Measurements from ENCODE around the gene ZSCAN31. TPM values are rescaled to one million over a fixed set of nuclear protein-coding genes. Genes with fewer than 3 reads are reported as not detected.
"Not testable (repeated sequence)": the region's sequence is repeated elsewhere in the genome, so short reads cannot be mapped to it uniquely, and the experiment has no call there.

ZSCAN31 gene
- total RNA-seq, 1 donor from 2014 or later, result 11.3 TPM

GRCh38 chr6:28323813-28324424 lies 12.0 kb downstream of the ZSCAN31 start:
- no peaks in the 10 kb centered on the region for H3K27me3 ChIP-seq
- peaks cover 22% of the 10 kb centered on the region for H3K9me3 ChIP-seq
- DNase-seq (ENCODE audit: extremely low spot score in 2 of 2), result no peak
- no peaks in the 10 kb centered on the region for H3K4me1 ChIP-seq
- H3K4me3 ChIP-seq, result no peak overlapping the region
- TF ChIP-seq POLR2AphosphoS5 (IDR thresholded peaks at IDR 0.05; ENCODE audit: insufficient read depth in 1 of 2, low read depth in 1 of 2) (no peak), CTCF (IDR thresholded peaks at IDR 0.05) (no peak), POLR2A (IDR thresholded peaks at IDR 0.05) (no peak)
- intact Hi-C loops (cut with DNase I), result no loop called here
- peaks cover 8 to 43% of the 10 kb centered on the region in 2 donors for H3K36me3 ChIP-seq
- no peak overlapping the region for H3K27ac ChIP-seq

- Histone ChIP-seq H3K4me1 (no peaks in the 10 kb centered on the region), H3K4me3 (no peak overlapping the region), H3K9me3 (peaks cover 20% of the 10 kb centered on the region), H3K36me3 (peaks cover 8 to 34% of the 10 kb centered on the region in 2 donors), H3K27ac (no peak overlapping the region), H3K27me3 (no peaks in the 10 kb centered on the region)
- intact Hi-C loops (cut with DNase I), result no loop called here
- DNase-seq (ENCODE audit: extremely low spot score in 2 of 2), result no peak
- TF ChIP-seq POLR2AphosphoS5 (IDR thresholded peaks at IDR 0.05; ENCODE audit: insufficient read depth in 1 of 2, low read depth in 1 of 2) (no peak), POLR2A (IDR thresholded peaks at IDR 0.05) (no peak), CTCF (IDR thresholded peaks at IDR 0.05) (no peak)
Observed at GRCh38 chr6:28322661-28323060, 13.3 kb downstream of the ZSCAN31 start.

GRCh38 chr6:28317866-28318265 lies 18.1 kb downstream of the ZSCAN31 start:
- H3K9me3 ChIP-seq; H3K4me1 ChIP-seq; H3K27ac ChIP-seq; DNase-seq (ENCODE audit: extremely low spot score in 2 of 2); H3K36me3 ChIP-seq; intact Hi-C loops (cut with DNase I); H3K4me3 ChIP-seq; H3K27me3 ChIP-seq: not testable (repeated sequence)

DNA sequence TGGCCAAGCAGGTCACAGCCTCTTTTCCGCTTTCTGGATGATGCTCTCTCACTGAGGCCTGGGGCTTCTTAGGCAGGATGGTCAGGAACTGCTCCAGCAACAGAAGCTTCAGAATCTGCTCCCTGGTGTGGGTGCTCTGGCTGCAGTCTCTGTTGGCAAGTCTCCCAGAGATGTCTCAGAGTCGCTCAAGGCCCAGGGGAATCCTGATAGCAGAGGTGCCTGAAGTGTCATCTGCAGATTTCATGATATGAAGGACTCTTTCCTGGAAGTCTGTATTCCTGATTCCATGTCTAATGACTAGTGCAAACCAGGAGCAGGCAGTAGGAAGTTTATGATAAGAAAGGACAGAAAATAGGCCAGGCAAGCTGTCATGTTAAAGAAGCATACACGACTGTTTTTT lies 20.3 kb downstream of the ZSCAN31 start:
- Histone ChIP-seq H3K9me3 (no peaks in the 10 kb centered on the region), H3K36me3 (no peaks in the 10 kb centered on the region), H3K27ac (no peak overlapping the region), H3K27me3 (no peaks in the 10 kb centered on the region), H3K4me3 (no peak overlapping the region), H3K4me1 (no peaks in the 10 kb centered on the region)
- intact Hi-C loops (cut with DNase I), result no loop called here
- DNase-seq (ENCODE audit: extremely low spot score in 2 of 2), result no peak
- TF ChIP-seq POLR2AphosphoS5 (IDR thresholded peaks at IDR 0.05; ENCODE audit: insufficient read depth in 1 of 2, low read depth in 1 of 2) (no peak), CTCF (IDR thresholded peaks at IDR 0.05) (no peak), POLR2A (IDR thresholded peaks at IDR 0.05) (no peak)

DNA sequence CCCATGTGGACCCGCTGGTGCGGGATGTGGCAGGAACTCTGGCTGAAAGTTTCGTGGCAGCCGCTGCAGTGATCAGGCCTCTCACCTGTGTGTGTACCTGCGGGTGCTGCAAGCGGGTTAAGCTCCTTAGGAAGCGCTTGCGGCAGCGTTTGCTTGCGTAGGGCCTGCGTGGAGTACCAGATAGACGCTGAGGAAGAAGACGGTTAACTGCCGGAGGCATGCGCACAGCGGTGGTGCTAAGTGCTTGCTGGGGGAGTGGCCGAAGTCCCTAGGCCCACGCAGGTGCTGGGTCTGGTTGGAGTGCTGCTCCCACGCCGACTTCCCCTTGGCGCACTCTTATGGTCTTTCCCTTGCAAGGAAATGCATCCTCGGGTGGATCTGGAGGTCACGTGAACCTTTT lies 23.0 kb downstream of the ZSCAN31 start:
- Histone ChIP-seq H3K27ac (no peak overlapping the region), H3K9me3 (no peaks in the 10 kb centered on the region), H3K27me3 (no peaks in the 10 kb centered on the region), H3K4me1 (no peaks in the 10 kb centered on the region), H3K36me3 (no peaks in the 10 kb centered on the region), H3K4me3 (no peak overlapping the region)
- no peak for DNase-seq (ENCODE audit: extremely low spot score in 2 of 2)
- intact Hi-C loops (cut with DNase I), result no loop called here
- no peak for TF ChIP-seq POLR2A (IDR thresholded peaks at IDR 0.05)
- no peak for TF ChIP-seq POLR2AphosphoS5 (IDR thresholded peaks at IDR 0.05; ENCODE audit: insufficient read depth in 1 of 2, low read depth in 1 of 2)
- no peak for TF ChIP-seq CTCF (IDR thresholded peaks at IDR 0.05)

All from vagina (tissue), 2 donors.